Fibroblast of villous mesenchyme (primary cell): ENCODE measurements around the gene MELTF. TPM values are rescaled to one million over a fixed set of nuclear protein-coding genes. Genes with fewer than 3 reads are reported as not detected.

Source experiments
- DNase-seq: peaks from one replicate; pipeline ENCODE4 v3.0.0-alpha.2; 2010; ENCODE audit warnings: low read depth
- H3K4me3 ChIP-seq: 2 replicates; pipeline ENCODE4 v1.5.1; 2011; ENCODE audit warnings: low read depth, mild to moderate bottlenecking, low read length
- CTCF ChIP-seq: IDR thresholded peaks from 2 replicates; pipeline ENCODE4 v1.5.1; 2012; ENCODE audit warnings: low read depth, mild to moderate bottlenecking, low read length; ENCODE audit not compliant: insufficient read depth
- total RNA-seq: library from RNA; depleted of rRNA; stranded (reverse); fragments of >200 nt; gene quantifications from 2 replicates; pipeline ENCODE4 v1.2.3, GENCODE V29; 2012

The MELTF gene
- total RNA-seq, 1 donor = 4.7 TPM

- H3K4me3 ChIP-seq = no peak overlapping the region
- DNase-seq = no peak
- TF ChIP-seq CTCF = no peak
Measured at GRCh38 chr3:197009532-197010019, 20.0 kb downstream of the MELTF start.

GRCh38 chr3:197008436-197009209 lies 21.0 kb downstream of the MELTF start:
- no peak overlapping the region for H3K4me3 ChIP-seq
- no peak for DNase-seq
- TF ChIP-seq CTCF = no peak

- no peak for DNase-seq
- no peak for TF ChIP-seq CTCF
- H3K4me3 ChIP-seq = no peak overlapping the region
Measured at GRCh38 chr3:197007953-197008352, 21.7 kb downstream of the MELTF start.

GRCh38 chr3:197007296-197007940 lies 22.2 kb downstream of the MELTF start:
- DNase-seq = no peak
- no peak overlapping the region for H3K4me3 ChIP-seq
- no peak for TF ChIP-seq CTCF

DNA sequence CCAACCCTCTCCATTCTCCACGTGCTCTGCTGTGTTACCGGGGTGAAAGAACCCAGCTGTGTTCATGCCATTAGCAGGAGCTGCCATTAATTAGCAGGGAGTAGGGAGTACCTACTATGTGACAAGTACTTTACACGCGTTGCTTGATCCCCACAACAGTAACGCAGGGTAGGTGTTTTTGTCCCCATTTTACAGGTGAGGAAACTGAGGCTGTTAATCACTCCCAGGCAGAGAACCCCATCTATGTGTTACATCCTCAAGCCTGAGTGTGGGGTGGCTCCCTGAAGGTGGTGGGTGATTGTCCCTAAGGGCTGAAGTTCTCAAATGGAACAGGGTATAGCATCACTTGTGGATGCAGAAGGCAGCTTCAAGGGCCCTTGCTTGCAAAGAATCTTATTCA lies 22.8 kb downstream of the MELTF start:
- no peak for DNase-seq
- no peak for TF ChIP-seq CTCF
- no peak overlapping the region for H3K4me3 ChIP-seq

GRCh38 chr3:197006446-197006845 lies 23.2 kb downstream of the MELTF start:
- no peak for TF ChIP-seq CTCF
- DNase-seq = no peak
- H3K4me3 ChIP-seq = no peak overlapping the region
